Upper lobe of right lung (tissue), 1 donor: ENCODE data around the gene OSBPL8. TPM values are rescaled to one million over a fixed set of nuclear protein-coding genes. Genes with fewer than 3 reads are reported as not detected.

ENCODE experiments used
- ATAC-seq: fragments of 200-7000 bp; cut with Tn5 transposase; one replicate; pipeline ENCODE4 v1.9.1; 2020; ENCODE audit warnings: mild to moderate bottlenecking, moderate library complexity
- DNase-seq: peaks from one replicate; pipeline ENCODE4 v3.0.0-alpha.2; 2020
- H3K27ac ChIP-seq: fragments of 200-600 bp; one replicate; pipeline ENCODE4 v1.8.0; 2022
- H3K27me3 ChIP-seq: fragments of 200-600 bp; one replicate; pipeline ENCODE4 v1.8.0; 2022; ENCODE audit warnings: mild to moderate bottlenecking
- H3K36me3 ChIP-seq: fragments of 200-600 bp; one replicate; pipeline ENCODE4 v1.8.0; 2022
- H3K4me1 ChIP-seq: fragments of 200-600 bp; one replicate; pipeline ENCODE4 v1.8.0; 2022
- H3K4me3 ChIP-seq: fragments of 200-600 bp; one replicate; pipeline ENCODE4 v1.8.0; 2022; ENCODE audit warnings: mild to moderate bottlenecking
- H3K9me3 ChIP-seq: fragments of 200-600 bp; one replicate; pipeline ENCODE4 v1.8.0; 2022
- CTCF ChIP-seq: fragments of 200-600 bp; IDR thresholded peaks from one replicate; pipeline ENCODE4 v1.8.0; 2022; ENCODE audit warnings: antibody characterized with exemption
- intact Hi-C: fragments of 100-400 bp; cut with DNase I; formaldehyde crosslinking; loops from one replicate; pipeline ENCODE4 v1.11.0; 2022
- total RNA-seq: library from RNA; stranded (reverse); fragmentation: NEBNext Ultra II Directional; extraction: Animal tissue kit (Norgen Biotek cat#: 25700); gene quantifications from one replicate; pipeline ENCODE4 v1.2.1, GENCODE V29; 2021
- donor health status: DM: no; HTN: yes; CAD: no; lungs with severe emphysema.

Gene OSBPL8
- total RNA-seq, 1 donor from 2014 or later = 97.3 TPM

DNA sequence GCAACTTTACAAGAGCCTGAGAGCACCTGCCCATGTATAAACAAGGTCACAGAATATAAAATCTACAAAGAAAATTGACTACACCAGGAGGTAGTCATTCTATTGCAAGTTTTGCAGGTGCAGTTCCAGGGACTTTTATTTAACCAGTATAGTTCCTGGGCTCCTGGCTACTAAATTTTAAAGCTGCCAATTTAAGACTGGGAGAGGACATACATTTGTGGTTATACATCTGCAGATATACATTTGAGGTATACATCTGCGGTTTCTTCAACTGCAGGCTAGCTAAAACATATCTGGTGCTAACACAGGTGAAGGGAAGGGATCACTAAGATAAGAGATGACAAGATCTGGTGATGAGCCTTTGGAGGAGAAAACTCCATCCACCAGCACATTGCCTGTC is 241.6 kb downstream of the OSBPL8 start:
- Histone ChIP-seq H3K4me3 (no peak overlapping the region), H3K4me1 (no peaks in the 10 kb centered on the region), H3K27me3 (no peaks in the 10 kb centered on the region), H3K27ac (no peak overlapping the region), H3K9me3 (no peaks in the 10 kb centered on the region), H3K36me3 (no peaks in the 10 kb centered on the region)
- DNase-seq (no peak), ATAC-seq (no peak)
- TF ChIP-seq CTCF = no peak
- intact Hi-C loops = no loop called here

DNA sequence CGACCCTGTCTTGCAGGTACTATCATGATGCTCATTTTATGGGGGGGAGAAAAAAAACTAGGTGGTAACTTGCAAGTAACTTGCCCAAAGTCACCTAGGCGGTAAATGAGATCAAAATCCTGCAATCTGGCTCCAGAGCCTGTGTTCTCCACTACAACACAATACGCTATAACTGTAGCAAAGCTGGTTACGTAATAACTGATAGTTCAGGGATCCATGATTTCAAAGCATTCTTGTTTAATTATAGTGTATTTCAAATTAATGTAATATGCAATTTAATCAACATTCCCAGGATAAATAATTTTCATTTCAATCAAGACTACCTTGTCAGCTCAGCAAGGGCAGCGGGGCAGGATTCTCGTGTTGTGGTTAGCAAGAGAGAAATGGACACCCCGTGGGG is 243.1 kb downstream of the OSBPL8 start:
- Histone ChIP-seq H3K27me3 (no peaks in the 10 kb centered on the region), H3K27ac (no peak overlapping the region), H3K36me3 (no peaks in the 10 kb centered on the region), H3K4me1 (no peaks in the 10 kb centered on the region), H3K9me3 (no peaks in the 10 kb centered on the region), H3K4me3 (no peak overlapping the region)
- no peak for ATAC-seq
- no peak for TF ChIP-seq CTCF
- DNase-seq = no peak
- intact Hi-C loops = no loop called here

- H3K4me1 ChIP-seq = no peaks in the 10 kb centered on the region
- no peak for TF ChIP-seq CTCF
Measured at GRCh38 chr12:76313299-76313698, 246.3 kb downstream of the OSBPL8 start.

DNA sequence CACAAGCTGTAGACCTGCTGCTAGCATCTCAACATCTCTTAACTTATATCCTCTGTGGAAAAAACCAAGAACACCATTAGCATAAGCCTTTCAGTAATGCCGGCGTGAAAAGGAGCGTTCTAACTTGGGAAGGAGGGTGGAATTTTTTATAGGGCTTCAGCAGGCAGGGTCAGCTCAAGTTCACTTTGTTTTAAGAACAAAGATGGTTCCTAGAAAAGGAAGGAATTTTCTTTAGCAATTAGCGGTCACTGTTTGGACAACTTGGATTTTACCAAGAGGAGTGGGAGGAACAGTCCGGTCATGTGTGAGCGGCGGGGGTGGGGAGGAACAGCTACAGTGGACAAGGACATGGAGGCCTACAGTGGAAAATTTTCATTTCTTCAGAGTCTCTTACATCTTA is 247.3 kb downstream of the OSBPL8 start:
- no peaks in the 10 kb centered on the region for H3K27me3 ChIP-seq
- H3K4me3 ChIP-seq = no peak overlapping the region
- H3K4me1 ChIP-seq = no peaks in the 10 kb centered on the region
- no peaks in the 10 kb centered on the region for H3K36me3 ChIP-seq
- no peak for TF ChIP-seq CTCF
- H3K9me3 ChIP-seq = no peaks in the 10 kb centered on the region
- H3K27ac ChIP-seq = no peak overlapping the region
- intact Hi-C loops = no loop called here
- ATAC-seq = peak; percentile 65
- peak; percentile 69 for DNase-seq

More at GRCh38 chr12:76313299-76313698, 246.3 kb downstream of the OSBPL8 start:
- ATAC-seq (no peak), DNase-seq (no peak)
- Histone ChIP-seq H3K27ac (no peak overlapping the region), H3K9me3 (no peaks in the 10 kb centered on the region), H3K27me3 (no peaks in the 10 kb centered on the region), H3K36me3 (no peaks in the 10 kb centered on the region), H3K4me3 (no peak overlapping the region)
- intact Hi-C loops = no loop called here

- H3K4me3 ChIP-seq = no peak overlapping the region
- no peaks in the 10 kb centered on the region for H3K4me1 ChIP-seq
- TF ChIP-seq CTCF = no peak
- DNase-seq = no peak
- intact Hi-C loops = no loop called here
- H3K9me3 ChIP-seq = no peaks in the 10 kb centered on the region
- no peaks in the 10 kb centered on the region for H3K27me3 ChIP-seq
- no peak for ATAC-seq
- H3K27ac ChIP-seq = no peak overlapping the region
- no peaks in the 10 kb centered on the region for H3K36me3 ChIP-seq
Measured at GRCh38 chr12:76311796-76312195, 247.8 kb downstream of the OSBPL8 start.

DNA sequence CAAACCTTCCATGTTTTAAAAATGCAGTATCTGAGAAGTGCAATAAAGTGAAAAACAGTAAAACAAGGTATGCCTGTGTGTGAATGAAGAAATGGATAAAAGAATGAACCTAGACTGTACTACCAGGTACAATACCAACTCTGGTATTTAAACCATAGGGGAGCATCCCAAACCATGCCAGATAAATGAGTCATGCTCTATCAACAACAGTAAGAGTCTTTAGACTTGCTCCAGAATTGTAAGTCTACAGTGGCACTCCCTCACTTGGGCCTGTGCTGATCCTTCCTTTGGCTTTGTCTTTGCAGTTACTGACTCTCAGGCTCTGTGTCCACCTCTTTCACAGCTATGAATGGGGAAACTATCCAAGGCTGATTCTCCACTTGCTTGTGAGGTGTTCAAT is 249.5 kb downstream of the OSBPL8 start:
- ATAC-seq (peak; percentile 49), DNase-seq (no peak)
- Histone ChIP-seq H3K27me3 (no peaks in the 10 kb centered on the region), H3K4me1 (no peaks in the 10 kb centered on the region), H3K27ac (no peak overlapping the region), H3K36me3 (no peaks in the 10 kb centered on the region), H3K9me3 (no peaks in the 10 kb centered on the region), H3K4me3 (no peak overlapping the region)
- no peak for TF ChIP-seq CTCF
- intact Hi-C loops = no loop called here
